Effector memory CD4-positive, alpha-beta T cell (primary cell): Measurements from ENCODE around the gene SPTBN2.

Experiments used
- DNase-seq, 3 donors: peaks; one replicate each; pipeline ENCODE4 v3.0.0-alpha.2; 2020
- H3K27ac ChIP-seq: 2 replicates; pipeline ENCODE4 v1.7.0; 2013; ENCODE audit warnings: mild to moderate bottlenecking, low read length, moderate library complexity; ENCODE audit not compliant: insufficient read depth, poor library complexity, severe bottlenecking
- H3K27me3 ChIP-seq: replicated peaks from 2 replicates; pipeline ENCODE4 v1.7.0; 2013; ENCODE audit warnings: mild to moderate bottlenecking, low read length; ENCODE audit not compliant: insufficient read depth, control insufficient read depth, poor library complexity, severe bottlenecking
- H3K36me3 ChIP-seq: 2 replicates; pipeline ENCODE4 v1.7.0; 2013; ENCODE audit warnings: mild to moderate bottlenecking, low read length, moderate library complexity; ENCODE audit not compliant: control insufficient read depth, insufficient read depth
- H3K4me1 ChIP-seq: 2 replicates; pipeline ENCODE4 v1.7.0; 2013; ENCODE audit warnings: low read length, mild to moderate bottlenecking; ENCODE audit not compliant: control insufficient read depth, insufficient read depth, poor library complexity, severe bottlenecking
- H3K4me3 ChIP-seq: 2 replicates; pipeline ENCODE4 v1.7.0; 2013; ENCODE audit warnings: low read length, low read depth, mild to moderate bottlenecking; ENCODE audit not compliant: insufficient read depth, poor library complexity, severe bottlenecking
- H3K9me3 ChIP-seq: 2 replicates; pipeline ENCODE4 v1.7.0; 2013; ENCODE audit warnings: mild to moderate bottlenecking, low read length, moderate library complexity; ENCODE audit not compliant: control insufficient read depth
- total RNA-seq, 3 donors: gene quantifications; one replicate each; lab custom pipeline; 2026; lab: John Stamatoyannopoulos, UW

SPTBN2 gene
- total RNA-seq: 0.09 to 0.19 (median 0.17) reads per million in 3 donors

GRCh38 chr11:66728693-66729385 is at the start of gene SPTBN2:
Gene SPTBN2, minus strand, starts transcription at chr11:66729216. Its CDS starts 7,976 bp downstream, at chr11:66721240.
- no peaks in the 10 kb centered on the region for H3K36me3 ChIP-seq
- H3K4me1 ChIP-seq: peaks cover 8% of the 10 kb centered on the region
- H3K27ac ChIP-seq: no peak within 1 kb of the TSS
- DNase-seq: no peak
- H3K9me3 ChIP-seq: no peaks in the 10 kb centered on the region
- no peak within 1 kb of the TSS for H3K4me3 ChIP-seq
- peaks cover 28% of the 10 kb centered on the region for H3K27me3 ChIP-seq

GRCh38 chr11:66768818-66769217 is 39.8 kb upstream of the SPTBN2 start:
- no peak overlapping the region for H3K4me3 ChIP-seq
- H3K36me3 ChIP-seq: no peaks in the 10 kb centered on the region
- no peak for DNase-seq
- no peaks in the 10 kb centered on the region for H3K9me3 ChIP-seq
- no peaks in the 10 kb centered on the region for H3K27me3 ChIP-seq
- no peak overlapping the region for H3K27ac ChIP-seq
- H3K4me1 ChIP-seq: no peaks in the 10 kb centered on the region

- Histone ChIP-seq H3K4me3 (no peak overlapping the region), H3K27ac (no peak overlapping the region)
Observed at GRCh38 chr11:66768088-66768521, 39.1 kb upstream of the SPTBN2 start.

GRCh38 chr11:66767666-66768065 is 38.6 kb upstream of the SPTBN2 start:
- H3K27ac ChIP-seq: no peak overlapping the region
- H3K4me1 ChIP-seq: no peaks in the 10 kb centered on the region
- H3K4me3 ChIP-seq: no peak overlapping the region
- no peaks in the 10 kb centered on the region for H3K36me3 ChIP-seq
- DNase-seq: no peak
- no peaks in the 10 kb centered on the region for H3K9me3 ChIP-seq
- no peaks in the 10 kb centered on the region for H3K27me3 ChIP-seq

More at GRCh38 chr11:66768088-66768521, 39.1 kb upstream of the SPTBN2 start:
- no peaks in the 10 kb centered on the region for H3K27me3 ChIP-seq
- H3K4me1 ChIP-seq: no peaks in the 10 kb centered on the region
- H3K36me3 ChIP-seq: no peaks in the 10 kb centered on the region
- no peaks in the 10 kb centered on the region for H3K9me3 ChIP-seq
- no peak for DNase-seq

GRCh38 chr11:66766681-66767080 is 37.7 kb upstream of the SPTBN2 start:
- DNase-seq: no peak

GRCh38 chr11:66762088-66762487 is 33.1 kb upstream of the SPTBN2 start:
- Histone ChIP-seq H3K36me3 (no peaks in the 10 kb centered on the region), H3K27me3 (no peaks in the 10 kb centered on the region), H3K4me3 (no peak overlapping the region), H3K4me1 (no peaks in the 10 kb centered on the region), H3K9me3 (no peaks in the 10 kb centered on the region), H3K27ac (no peak overlapping the region)
- no peak for DNase-seq

More at GRCh38 chr11:66766681-66767080, 37.7 kb upstream of the SPTBN2 start:
- no peaks in the 10 kb centered on the region for H3K4me1 ChIP-seq
- no peak overlapping the region for H3K27ac ChIP-seq
- H3K9me3 ChIP-seq: no peaks in the 10 kb centered on the region
- H3K27me3 ChIP-seq: no peaks in the 10 kb centered on the region
- H3K36me3 ChIP-seq: no peaks in the 10 kb centered on the region
- no peak overlapping the region for H3K4me3 ChIP-seq

GRCh38 chr11:66752148-66752547 is 23.1 kb upstream of the SPTBN2 start:
- no peak overlapping the region for H3K27ac ChIP-seq
- no peak overlapping the region for H3K4me3 ChIP-seq
- no peaks in the 10 kb centered on the region for H3K27me3 ChIP-seq
- H3K36me3 ChIP-seq: no peaks in the 10 kb centered on the region
- DNase-seq: no peak
- no peaks in the 10 kb centered on the region for H3K4me1 ChIP-seq
- no peaks in the 10 kb centered on the region for H3K9me3 ChIP-seq

- no peaks in the 10 kb centered on the region for H3K36me3 ChIP-seq
- H3K9me3 ChIP-seq: no peaks in the 10 kb centered on the region
- H3K27me3 ChIP-seq: no peaks in the 10 kb centered on the region
- H3K27ac ChIP-seq: no peak overlapping the region
- H3K4me1 ChIP-seq: peaks cover 3% of the 10 kb centered on the region
- no peak for DNase-seq
- no peak overlapping the region for H3K4me3 ChIP-seq
Observed at GRCh38 chr11:66749091-66749490, 20.1 kb upstream of the SPTBN2 start.

GRCh38 chr11:66747480-66747879 is 18.5 kb upstream of the SPTBN2 start:
- Histone ChIP-seq H3K27ac (no peak overlapping the region), H3K27me3 (no peaks in the 10 kb centered on the region), H3K36me3 (no peaks in the 10 kb centered on the region), H3K4me3 (no peak overlapping the region), H3K9me3 (no peaks in the 10 kb centered on the region), H3K4me1 (peaks cover 6% of the 10 kb centered on the region)
- DNase-seq: no peak

GRCh38 chr11:66745356-66746235 is 16.6 kb upstream of the SPTBN2 start:
- Histone ChIP-seq H3K4me3 (peak overlapping the region; percentile 72), H3K9me3 (no peaks in the 10 kb centered on the region), H3K27ac (no peak overlapping the region), H3K27me3 (no peaks in the 10 kb centered on the region), H3K36me3 (no peaks in the 10 kb centered on the region), H3K4me1 (peaks cover 6% of the 10 kb centered on the region)
- peak in 2 of 3 donors; percentile 17 to 19 for DNase-seq
